Fibroblast of skin of left biceps (primary cell): ENCODE results near the gene LGALS7.

Source experiments
- DNase-seq, 2 experiments: peaks; one replicate each; pipeline ENCODE4 v3.0.0-alpha.2; 2013; ENCODE audit warnings: low read depth in 2 of 2

The LGALS7 gene

GRCh38 chr19:38739440-38740256 lies 33.7 kb downstream of the LGALS7 start:
- DNase-seq, result no peak

- no peak for DNase-seq
Measured at GRCh38 chr19:38737921-38738737, 35.2 kb downstream of the LGALS7 start.

GRCh38 chr19:38737281-38737865 lies 35.9 kb downstream of the LGALS7 start:
- DNase-seq, result no peak

- no peak for DNase-seq
Measured at GRCh38 chr19:38736413-38737280, 36.7 kb downstream of the LGALS7 start.

- no peak for DNase-seq
Measured at GRCh38 chr19:38736036-38736412, 37.3 kb downstream of the LGALS7 start.

GRCh38 chr19:38735257-38735686 lies 38.0 kb downstream of the LGALS7 start:
- DNase-seq, result no peak

- DNase-seq, result no peak
Measured at GRCh38 chr19:38734426-38735256, 38.7 kb downstream of the LGALS7 start.

- no peak for DNase-seq
Measured at GRCh38 chr19:38734176-38734425, 39.2 kb downstream of the LGALS7 start.

GRCh38 chr19:38733493-38734175 lies 39.7 kb downstream of the LGALS7 start:
- DNase-seq, result no peak

- DNase-seq, result no peak
Measured at GRCh38 chr19:38733241-38733492, 40.1 kb downstream of the LGALS7 start.

GRCh38 chr19:38731654-38732301 lies 41.5 kb downstream of the LGALS7 start:
- DNase-seq, result no peak

- no peak for DNase-seq
Measured at GRCh38 chr19:38730731-38731589, 42.4 kb downstream of the LGALS7 start.

GRCh38 chr19:38730470-38730730 lies 42.9 kb downstream of the LGALS7 start:
- DNase-seq, result no peak

GRCh38 chr19:38729653-38730469 lies 43.5 kb downstream of the LGALS7 start:
- DNase-seq, result no peak

- DNase-seq, result no peak
Measured at GRCh38 chr19:38728752-38729541, 44.4 kb downstream of the LGALS7 start.

GRCh38 chr19:38727868-38728660 lies 45.3 kb downstream of the LGALS7 start:
- no peak for DNase-seq

GRCh38 chr19:38727306-38727867 lies 45.9 kb downstream of the LGALS7 start:
- DNase-seq, result no peak
